ENCODE data around the gene SPOPL.

DNA sequence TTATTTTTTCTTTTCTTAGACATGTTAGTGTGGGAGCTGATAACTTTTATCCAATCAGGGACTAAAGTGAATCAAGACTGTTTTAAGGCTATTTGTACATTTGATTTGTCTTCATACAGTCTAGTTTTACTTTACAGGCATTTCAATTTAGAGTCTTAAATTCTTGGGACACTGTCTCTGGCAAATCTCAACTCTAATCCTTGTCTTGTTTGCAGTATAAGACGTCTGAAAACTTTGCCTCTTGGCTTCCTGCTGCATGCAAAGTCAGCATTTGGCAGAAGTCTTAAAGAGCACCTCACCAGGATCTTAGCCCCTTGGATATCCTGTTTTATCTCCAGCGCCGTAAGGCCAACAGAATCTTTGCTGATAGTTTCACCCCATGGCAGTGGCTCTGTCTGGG lies 30.3 kb downstream of the SPOPL start:
- TF ChIP-seq, protein P1, sequence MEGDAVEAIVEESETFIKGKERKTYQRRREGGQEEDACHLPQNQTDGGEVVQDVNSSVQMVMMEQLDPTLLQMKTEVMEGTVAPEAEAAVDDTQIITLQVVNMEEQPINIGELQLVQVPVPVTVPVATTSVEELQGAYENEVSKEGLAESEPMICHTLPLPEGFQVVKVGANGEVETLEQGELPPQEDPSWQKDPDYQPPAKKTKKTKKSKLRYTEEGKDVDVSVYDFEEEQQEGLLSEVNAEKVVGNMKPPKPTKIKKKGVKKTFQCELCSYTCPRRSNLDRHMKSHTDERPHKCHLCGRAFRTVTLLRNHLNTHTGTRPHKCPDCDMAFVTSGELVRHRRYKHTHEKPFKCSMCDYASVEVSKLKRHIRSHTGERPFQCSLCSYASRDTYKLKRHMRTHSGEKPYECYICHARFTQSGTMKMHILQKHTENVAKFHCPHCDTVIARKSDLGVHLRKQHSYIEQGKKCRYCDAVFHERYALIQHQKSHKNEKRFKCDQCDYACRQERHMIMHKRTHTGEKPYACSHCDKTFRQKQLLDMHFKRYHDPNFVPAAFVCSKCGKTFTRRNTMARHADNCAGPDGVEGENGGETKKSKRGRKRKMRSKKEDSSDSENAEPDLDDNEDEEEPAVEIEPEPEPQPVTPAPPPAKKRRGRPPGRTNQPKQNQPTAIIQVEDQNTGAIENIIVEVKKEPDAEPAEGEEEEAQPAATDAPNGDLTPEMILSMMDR (IDR thresholded peaks at IDR 0.05; ENCODE audit: poor library complexity, severe bottlenecking): no peak
- TF ChIP-seq POLR2AphosphoS5 (IDR thresholded peaks at IDR 0.05) (no peak), MXI1 (conservative IDR thresholded peaks at IDR 0.05; ENCODE audit: poor library complexity, severe bottlenecking) (no peak), SMC3 (conservative IDR thresholded peaks at IDR 0.05; ENCODE audit: poor library complexity) (no peak), EP300 (conservative IDR thresholded peaks at IDR 0.05; ENCODE audit: poor library complexity, severe bottlenecking) (no peak), EZH2 (IDR thresholded peaks at IDR 0.05; ENCODE audit: borderline replicate concordance, insufficient read depth, low read length, poor library complexity, severe bottlenecking) (no peak), RAD21 (conservative IDR thresholded peaks at IDR 0.05) (no peak)
- TF ChIP-seq, protein P2, sequence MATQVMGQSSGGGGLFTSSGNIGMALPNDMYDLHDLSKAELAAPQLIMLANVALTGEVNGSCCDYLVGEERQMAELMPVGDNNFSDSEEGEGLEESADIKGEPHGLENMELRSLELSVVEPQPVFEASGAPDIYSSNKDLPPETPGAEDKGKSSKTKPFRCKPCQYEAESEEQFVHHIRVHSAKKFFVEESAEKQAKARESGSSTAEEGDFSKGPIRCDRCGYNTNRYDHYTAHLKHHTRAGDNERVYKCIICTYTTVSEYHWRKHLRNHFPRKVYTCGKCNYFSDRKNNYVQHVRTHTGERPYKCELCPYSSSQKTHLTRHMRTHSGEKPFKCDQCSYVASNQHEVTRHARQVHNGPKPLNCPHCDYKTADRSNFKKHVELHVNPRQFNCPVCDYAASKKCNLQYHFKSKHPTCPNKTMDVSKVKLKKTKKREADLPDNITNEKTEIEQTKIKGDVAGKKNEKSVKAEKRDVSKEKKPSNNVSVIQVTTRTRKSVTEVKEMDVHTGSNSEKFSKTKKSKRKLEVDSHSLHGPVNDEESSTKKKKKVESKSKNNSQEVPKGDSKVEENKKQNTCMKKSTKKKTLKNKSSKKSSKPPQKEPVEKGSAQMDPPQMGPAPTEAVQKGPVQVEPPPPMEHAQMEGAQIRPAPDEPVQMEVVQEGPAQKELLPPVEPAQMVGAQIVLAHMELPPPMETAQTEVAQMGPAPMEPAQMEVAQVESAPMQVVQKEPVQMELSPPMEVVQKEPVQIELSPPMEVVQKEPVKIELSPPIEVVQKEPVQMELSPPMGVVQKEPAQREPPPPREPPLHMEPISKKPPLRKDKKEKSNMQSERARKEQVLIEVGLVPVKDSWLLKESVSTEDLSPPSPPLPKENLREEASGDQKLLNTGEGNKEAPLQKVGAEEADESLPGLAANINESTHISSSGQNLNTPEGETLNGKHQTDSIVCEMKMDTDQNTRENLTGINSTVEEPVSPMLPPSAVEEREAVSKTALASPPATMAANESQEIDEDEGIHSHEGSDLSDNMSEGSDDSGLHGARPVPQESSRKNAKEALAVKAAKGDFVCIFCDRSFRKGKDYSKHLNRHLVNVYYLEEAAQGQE (IDR thresholded peaks at IDR 0.05; ENCODE audit: borderline replicate concordance): no peak
